ENCODE data around the gene VWA3B. TPM values are rescaled to one million over a fixed set of nuclear protein-coding genes. Genes with fewer than 3 reads are reported as not detected.

VWA3B gene
- total RNA-seq, 1 donor from 2014 or later: not detected

- DNase-seq (peak; percentile 71), ATAC-seq (peak; percentile 70)
- intact Hi-C loops (cut with micrococcal nuclease): no loop called here
These were observed 71.3 kb downstream of the VWA3B start for GRCh38 chr2:98158305-98158704.

GRCh38 chr2:98160554-98160953 is 73.6 kb downstream of the VWA3B start:
- intact Hi-C loops (cut with micrococcal nuclease): no loop called here
- DNase-seq (peak; percentile 69), ATAC-seq (peak; percentile 69)

- intact Hi-C loops (cut with micrococcal nuclease): no loop called here
- ATAC-seq: no peak
- no peak for DNase-seq
These were observed 74.2 kb downstream of the VWA3B start for GRCh38 chr2:98161186-98161585.

GRCh38 chr2:98164256-98164655 is 77.3 kb downstream of the VWA3B start:
- ATAC-seq (peak; percentile 22), DNase-seq (no peak)
- intact Hi-C loops (cut with micrococcal nuclease): no loop called here

- no peak for DNase-seq
- ATAC-seq: no peak
- intact Hi-C loops (cut with micrococcal nuclease): no loop called here
These were observed 78.6 kb downstream of the VWA3B start for GRCh38 chr2:98165516-98166071.

- intact Hi-C loops (cut with micrococcal nuclease): no loop called here
- ATAC-seq (no peak), DNase-seq (no peak)
These were observed 80.9 kb downstream of the VWA3B start for GRCh38 chr2:98167916-98168315.

GRCh38 chr2:98170076-98170475 is 83.1 kb downstream of the VWA3B start:
- ATAC-seq: no peak
- intact Hi-C loops (cut with micrococcal nuclease): no loop called here
- DNase-seq: no peak

GRCh38 chr2:98172150-98172765 is 85.3 kb downstream of the VWA3B start:
- intact Hi-C loops (cut with micrococcal nuclease): no loop called here
- DNase-seq (peak; percentile 50), ATAC-seq (peak; percentile 83)

GRCh38 chr2:98172951-98173350 is 86.0 kb downstream of the VWA3B start:
- ATAC-seq: no peak
- no peak for DNase-seq
- intact Hi-C loops (cut with micrococcal nuclease): no loop called here

GRCh38 chr2:98175811-98176210 is 88.8 kb downstream of the VWA3B start:
- intact Hi-C loops (cut with micrococcal nuclease): no loop called here
- ATAC-seq (peak; percentile 52), DNase-seq (peak; percentile 43)

- ATAC-seq (no peak), DNase-seq (no peak)
- intact Hi-C loops (cut with micrococcal nuclease): no loop called here
These were observed 90.3 kb downstream of the VWA3B start for GRCh38 chr2:98177286-98177685.

- intact Hi-C loops (cut with micrococcal nuclease): no loop called here
- no peak for DNase-seq
- ATAC-seq: no peak
These were observed 91.0 kb downstream of the VWA3B start for GRCh38 chr2:98177986-98178385.

- DNase-seq (no peak), ATAC-seq (no peak)
- intact Hi-C loops (cut with micrococcal nuclease): loop anchor here (10.0 kb wide), 1 partner anchor 376 kb away; no protein-coding TSS in a partner anchor
These were observed 93.5 kb downstream of the VWA3B start for GRCh38 chr2:98180456-98180855.

- ATAC-seq (no peak), DNase-seq (no peak)
- intact Hi-C loops (cut with micrococcal nuclease): loop anchor here (10.0 kb wide), 1 partner anchor 377 kb away; no protein-coding TSS in a partner anchor
These were observed 94.4 kb downstream of the VWA3B start for GRCh38 chr2:98181346-98181745.

- intact Hi-C loops (cut with micrococcal nuclease): loop anchor here (10.0 kb wide), 1 partner anchor 381 kb away; no protein-coding TSS in a partner anchor
- no peak for ATAC-seq
- no peak for DNase-seq
These were observed 98.8 kb downstream of the VWA3B start for GRCh38 chr2:98185801-98186200.

- ATAC-seq (no peak), DNase-seq (no peak)
- intact Hi-C loops (cut with micrococcal nuclease): loop anchor here (10.0 kb wide), 1 partner anchor 382 kb away; no protein-coding TSS in a partner anchor
These were observed 100.2 kb downstream of the VWA3B start for GRCh38 chr2:98187194-98187593.

GRCh38 chr2:98188351-98189046 is 101.5 kb downstream of the VWA3B start:
- ATAC-seq: peak; percentile 63
- no peak for DNase-seq
- intact Hi-C loops (cut with micrococcal nuclease): loop anchor here (10.0 kb wide), 1 partner anchor 384 kb away; no protein-coding TSS in a partner anchor

GRCh38 chr2:98191883-98192282 is 104.9 kb downstream of the VWA3B start:
- intact Hi-C loops (cut with micrococcal nuclease): no loop called here
- peak; percentile 80 for ATAC-seq

GRCh38 chr2:98201576-98201975 is 114.6 kb downstream of the VWA3B start:
- DNase-seq (no peak), ATAC-seq (no peak)
- intact Hi-C loops (cut with micrococcal nuclease): no loop called here

More at GRCh38 chr2:98191883-98192282, 104.9 kb downstream of the VWA3B start:
- no peak for DNase-seq

GRCh38 chr2:98205889-98206288 is 118.9 kb downstream of the VWA3B start:
- DNase-seq (no peak), ATAC-seq (no peak)
- intact Hi-C loops (cut with micrococcal nuclease): no loop called here
